GM13976 (cell line): ENCODE results near the gene CLCF1.

ENCODE experiments used
- DNase-seq: peaks from one replicate; pipeline ENCODE4 v3.0.0; 2012; ENCODE audit warnings: low spot score
- CTCF ChIP-seq: IDR thresholded peaks from 2 replicates; pipeline ENCODE4 v1.5.1; 2012; ENCODE audit warnings: borderline replicate concordance, mild to moderate bottlenecking; ENCODE audit not compliant: insufficient read depth; ENCODE audit errors: extremely low read depth, missing control alignments, control extremely low read depth
- in situ Hi-C: fragments of 300-500 bp; cut with MboI; formaldehyde crosslinking; loops from one replicate; pipeline ENCODE4 v1.12.0; 2022; ENCODE audit warnings: low sequenced_read_pairs, mixed read lengths, inconsistent platforms; ENCODE audit not compliant: unreplicated experiment

CLCF1 gene

GRCh38 chr11:67412495-67413179 lies 39.2 kb upstream of the CLCF1 start:
- DNase-seq, result no peak
- in situ Hi-C loops, result no loop called here
- no peak for TF ChIP-seq CTCF

- TF ChIP-seq CTCF, result no peak
- no peak for DNase-seq
- in situ Hi-C loops, result no loop called here
Observed at GRCh38 chr11:67411785-67412152, 38.4 kb upstream of the CLCF1 start.

GRCh38 chr11:67410984-67411784 lies 37.8 kb upstream of the CLCF1 start:
- in situ Hi-C loops, result no loop called here
- no peak for TF ChIP-seq CTCF
- DNase-seq, result no peak

GRCh38 chr11:67410369-67410831 lies 37.0 kb upstream of the CLCF1 start:
- no peak for DNase-seq
- no peak for TF ChIP-seq CTCF
- in situ Hi-C loops, result no loop called here

GRCh38 chr11:67409781-67410368 lies 36.5 kb upstream of the CLCF1 start:
- in situ Hi-C loops, result no loop called here
- TF ChIP-seq CTCF, result no peak
- no peak for DNase-seq

GRCh38 chr11:67409261-67409666 lies 35.9 kb upstream of the CLCF1 start:
- DNase-seq, result peak; percentile 83
- in situ Hi-C loops, result no loop called here
- TF ChIP-seq CTCF, result no peak
